H1 (cell line): ENCODE results near the gene BCAS3. TPM values are rescaled to one million over a fixed set of nuclear protein-coding genes. Genes with fewer than 3 reads are reported as not detected.

ENCODE experiments used
- CTCF ChIA-PET: fragments of 300-600 bp; sonication (Branson Sonifier 250); formaldehyde crosslinking; loops from one replicate; lab custom pipeline; 2021; ENCODE audit not compliant: partially characterized antibody; lab: Charles Lee
- POLR2A ChIA-PET: fragments of 300-600 bp; sonication (Branson Sonifier 250); formaldehyde crosslinking; loops from one replicate; lab custom pipeline; 2021; ENCODE audit warnings: inconsistent platforms; ENCODE audit not compliant: partially characterized antibody; lab: Charles Lee
- DNase-seq, 2 experiments: peaks; one replicate each; pipeline versions ENCODE4 v3.0.0 to v3.0.0-alpha.2; 2010 to 2022; ENCODE audit warnings: low spot score in 2 of 2, low read depth in 1 of 2, mixed read lengths in 1 of 2
- FAIRE-seq: peaks from 2 replicates; lab custom pipeline; 2011; peaks lifted over from hg19 to GRCh38; lab: Jason Lieb, UNC
- H2AFZ ChIP-seq: 2 replicates; pipeline ENCODE4 v1.8.1; 2012; ENCODE audit warnings: low read length, inconsistent platforms
- H2AK5ac ChIP-seq: 2 replicates; pipeline ENCODE4 v1.6.1; 2013; ENCODE audit warnings: low read depth, low read length
- H2BK120ac ChIP-seq: replicated peaks from 2 replicates; pipeline ENCODE3; 2013; ENCODE audit warnings: low read depth, low read length, inconsistent platforms
- H2BK12ac ChIP-seq: 2 replicates; pipeline ENCODE4 v1.6.1; 2013; ENCODE audit warnings: low read depth, low read length
- H2BK15ac ChIP-seq: 2 replicates; pipeline ENCODE4 v1.6.1; 2013; ENCODE audit warnings: low read length
- H2BK20ac ChIP-seq: 2 replicates; pipeline ENCODE4 v1.6.1; 2013; ENCODE audit warnings: low read length
- H2BK5ac ChIP-seq: 2 replicates; pipeline ENCODE4 v1.6.1; 2013; ENCODE audit warnings: low read depth, low read length
- H3K14ac ChIP-seq: 2 replicates; pipeline ENCODE4 v1.6.1; 2013; ENCODE audit warnings: inconsistent platforms; ENCODE audit not compliant: insufficient read length
- H3K18ac ChIP-seq: 2 replicates; pipeline ENCODE4 v1.6.1; 2013; ENCODE audit warnings: low read length; ENCODE audit errors: extremely low read depth
- H3K23ac ChIP-seq: 2 replicates; pipeline ENCODE4 v1.6.1; 2013; ENCODE audit warnings: inconsistent platforms; ENCODE audit not compliant: insufficient read length
- H3K23me2 ChIP-seq: 2 replicates; pipeline ENCODE4 v1.6.1; 2013; ENCODE audit warnings: low read depth, low read length
- H3K27ac ChIP-seq: 2 replicates; pipeline ENCODE4 v1.6.1; 2011; ENCODE audit warnings: low read depth, low read length, inconsistent platforms
- H3K27me3 ChIP-seq, 4 experiments: replicated peaks in 1 of 4; 1 replicate in 1 of 4; 2 replicates in 3 of 4; pipeline versions ENCODE4 v1.6.1 to v1.8.1; 2011 to 2013; ENCODE audit warnings: low read length in 3 of 4, mild to moderate bottlenecking in 3 of 4, inconsistent platforms in 2 of 4, mixed read lengths in 2 of 4, moderate library complexity in 1 of 4; ENCODE audit not compliant: control insufficient read depth in 3 of 4, insufficient read depth in 3 of 4; ENCODE audit errors: extremely low read depth in 1 of 4
- H3K36me3 ChIP-seq, 4 experiments: 2 replicates each; pipeline versions ENCODE4 v1.6.1 to v1.8.1; 2011 to 2013; ENCODE audit warnings: mild to moderate bottlenecking in 4 of 4, low read length in 3 of 4, moderate library complexity in 2 of 4, control low read depth in 1 of 4, inconsistent platforms in 1 of 4; ENCODE audit not compliant: insufficient read depth in 4 of 4, control insufficient read depth in 2 of 4
- H3K4ac ChIP-seq: replicated peaks from 2 replicates; pipeline ENCODE3; 2013; ENCODE audit warnings: low read length, low read depth, mixed read lengths, inconsistent platforms; ENCODE audit not compliant: insufficient read length
- H3K4me1 ChIP-seq, 4 experiments: replicated peaks in 1 of 4; 1 replicate in 1 of 4; 2 replicates in 3 of 4; pipeline versions ENCODE4 v1.6.1 to v1.8.1; 2011 to 2013; ENCODE audit warnings: low read length in 3 of 4, inconsistent platforms in 2 of 4, mixed read lengths in 1 of 4; ENCODE audit not compliant: insufficient read depth in 4 of 4, control insufficient read depth in 3 of 4
- H3K4me2 ChIP-seq, 2 experiments: 2 replicates each; pipeline versions ENCODE4 v1.6.1 to v1.8.1; 2011 to 2013; ENCODE audit warnings: low read depth in 2 of 2, low read length in 2 of 2, control low read depth in 1 of 2, inconsistent platforms in 1 of 2, mild to moderate bottlenecking in 1 of 2; ENCODE audit not compliant: insufficient read depth in 1 of 2
- H3K4me3 ChIP-seq, 4 experiments: fragments of 200-600, 300-600 bp in 1 of 4; sonication (generic), shearing (Covaris generic), sonication (Bioruptor Twin) in 1 of 4; 2 replicates each; pipeline versions ENCODE4 v1.5.1 to v1.8.1; 2011 to 2016; ENCODE audit warnings: low read length in 4 of 4, low read depth in 3 of 4, control low read depth in 2 of 4, inconsistent platforms in 2 of 4, mild to moderate bottlenecking in 2 of 4, mixed read lengths in 1 of 4, moderate library complexity in 1 of 4; ENCODE audit not compliant: insufficient read depth in 2 of 4; ENCODE audit errors: extremely low read depth in 1 of 4
- H3K56ac ChIP-seq: replicated peaks from 2 replicates; pipeline ENCODE3; 2013; ENCODE audit warnings: low read depth, mild to moderate bottlenecking, mixed read lengths, low read length, inconsistent platforms; ENCODE audit not compliant: insufficient read length
- H3K79me1 ChIP-seq: 2 replicates; pipeline ENCODE4 v1.6.1; 2013; ENCODE audit warnings: low read depth, low read length, control low read depth
- H3K79me2 ChIP-seq, 2 experiments: 2 replicates each; pipeline versions ENCODE4 v1.6.1 to v1.8.1; 2012 to 2013; ENCODE audit warnings: low read length in 2 of 2, mild to moderate bottlenecking in 2 of 2, inconsistent platforms in 1 of 2; ENCODE audit not compliant: insufficient read depth in 2 of 2, control insufficient read depth in 1 of 2
- H3K9ac ChIP-seq, 4 experiments: replicated peaks in 1 of 4; 1 replicate in 1 of 4; 2 replicates in 3 of 4; pipeline versions ENCODE4 v1.6.1 to v1.8.1; 2011 to 2013; ENCODE audit warnings: low read depth in 3 of 4, low read length in 3 of 4, control low read depth in 2 of 4, mild to moderate bottlenecking in 2 of 4, moderate library complexity in 2 of 4, inconsistent platforms in 1 of 4; ENCODE audit errors: extremely low read depth in 1 of 4
- H3K9me3 ChIP-seq, 2 experiments: 2 replicates each; pipeline versions ENCODE4 v1.6.1 to v1.8.1; 2012 to 2013; ENCODE audit warnings: mild to moderate bottlenecking in 2 of 2, moderate library complexity in 2 of 2, control low read depth in 1 of 2, inconsistent platforms in 1 of 2, low read depth in 1 of 2, low read length in 1 of 2, mixed read lengths in 1 of 2; ENCODE audit not compliant: insufficient read depth in 2 of 2
- H4K20me1 ChIP-seq, 2 experiments: replicated peaks in 1 of 2; 2 replicates each; pipeline versions ENCODE3 to v1.8.1; 2011 to 2013; ENCODE audit warnings: inconsistent platforms in 2 of 2, low read length in 2 of 2, mild to moderate bottlenecking in 1 of 2; ENCODE audit not compliant: insufficient read depth in 2 of 2, control insufficient read depth in 1 of 2
- H4K5ac ChIP-seq: 2 replicates; pipeline ENCODE4 v1.6.1; 2013; ENCODE audit warnings: low read length, low read depth, mixed read lengths, inconsistent platforms; ENCODE audit not compliant: insufficient read length
- H4K8ac ChIP-seq: 2 replicates; pipeline ENCODE4 v1.8.0; 2013; ENCODE audit warnings: mild to moderate bottlenecking, moderate library complexity, low read length, inconsistent platforms; ENCODE audit not compliant: insufficient read depth; ENCODE audit errors: extremely low read depth
- H4K91ac ChIP-seq: replicated peaks from 2 replicates; pipeline ENCODE3; 2013; ENCODE audit warnings: low read length, mixed read lengths, inconsistent platforms; ENCODE audit not compliant: insufficient read length
- BACH1 ChIP-seq: IDR thresholded peaks from 2 replicates; pipeline ENCODE4 v1.6.1; 2012; ENCODE audit warnings: low read length, improper control_type of control experiment
- CBX8 ChIP-seq: fragments of 300-800, 300-1000 bp; sonication (generic); IDR thresholded peaks from 2 replicates; pipeline ENCODE4 v1.7.1; 2016; ENCODE audit warnings: low read depth, low read length, borderline replicate concordance
- CHD1 ChIP-seq: IDR thresholded peaks from 2 replicates; pipeline ENCODE4 v1.6.1; 2012; ENCODE audit warnings: low read depth, low read length, improper control_type of control experiment
- GTF2F1 ChIP-seq: IDR thresholded peaks from 2 replicates; pipeline ENCODE4 v1.6.1; 2012; ENCODE audit warnings: low read depth, low read length, improper control_type of control experiment, borderline replicate concordance
- PHF8 ChIP-seq: fragments of 200-600 bp; sonication (generic); conservative IDR thresholded peaks from 2 replicates; pipeline ENCODE4 v1.7.1; 2012; ENCODE audit warnings: low read depth, mild to moderate bottlenecking, inconsistent platforms, low read length, moderate library complexity
- POLR2AphosphoS5 ChIP-seq: IDR thresholded peaks from 2 replicates; pipeline ENCODE4 v1.6.1; 2011; ENCODE audit warnings: low read depth, low read length
- POU5F1 ChIP-seq: IDR thresholded peaks from 2 replicates; pipeline ENCODE4 v1.6.1; 2011; ENCODE audit warnings: low read depth, mild to moderate bottlenecking, low read length, moderate library complexity
- RAD21 ChIP-seq, 2 experiments: IDR thresholded peaks in 1 of 2; conservative IDR thresholded peaks in 1 of 2; 2 replicates each; pipeline ENCODE4 v1.6.1; 2011; ENCODE audit warnings: low read depth in 2 of 2, low read length in 2 of 2, improper control_type of control experiment in 1 of 2, inconsistent platforms in 1 of 2, mild to moderate bottlenecking in 1 of 2, moderate library complexity in 1 of 2
- RFX5 ChIP-seq: IDR thresholded peaks from 2 replicates; pipeline ENCODE4 v1.6.1; 2011; ENCODE audit warnings: low read depth, low read length, improper control_type of control experiment, borderline replicate concordance
- RNF2 ChIP-seq: fragments of 200-900, 300-1000 bp; sonication (generic); IDR thresholded peaks from 2 replicates; pipeline ENCODE4 v1.7.1; 2016; ENCODE audit warnings: borderline replicate concordance, low read depth, mild to moderate bottlenecking, antibody characterized with exemption, low read length; ENCODE audit not compliant: poor library complexity, severe bottlenecking; ENCODE audit errors: missing control alignments
- TBP ChIP-seq: IDR thresholded peaks from 2 replicates; pipeline ENCODE4 v1.6.1; 2011; ENCODE audit warnings: low read depth, low read length, improper control_type of control experiment
- USF2 ChIP-seq: IDR thresholded peaks from 2 replicates; pipeline ENCODE4 v1.6.1; 2011; ENCODE audit warnings: low read length, improper control_type of control experiment
- WGBS, 2 experiments: shearing (Covaris generic) in 1 of 2; methylation state at CpG; one replicate each; pipeline versions ENCODE4 v1.1.6 to v1.1.7; 2013 to 2015; ENCODE audit warnings: low lambda C conversion rate in 2 of 2, mixed read lengths in 2 of 2, inconsistent platforms in 1 of 2, low coverage in 1 of 2, missing lambda C conversion rate in 1 of 2; ENCODE audit not compliant: insufficient replicate concordance in 2 of 2, insufficient coverage in 1 of 2, insufficient read length in 1 of 2; ENCODE audit errors: extremely low coverage in 1 of 2, missing lambda C conversion rate in 1 of 2; 5-methylcytosine and 5-hydroxymethylcytosine counted together
- polyA plus RNA-seq, 7 experiments: library from polyadenylated mRNA; depleted of rRNA in 3 of 7; stranded (reverse) in 5 of 7; unstranded in 2 of 7; fragments of >200 nt in 5 of 7; fragments of 200-250 nt in 2 of 7; gene quantifications; 1 replicate in 5 of 7; 2 replicates in 1 of 7; 4 replicates in 1 of 7; pipeline versions ENCODE4 v1.2.1 to v1.2.3, GENCODE V29; 2011 to 2013; ENCODE audit warnings: missing spikeins in 2 of 7, mixed read lengths in 2 of 7
- total RNA-seq: library from RNA; stranded (reverse); fragmentation: NEBNext Ultra II Directional; extraction: Animal tissue kit (Norgen Biotek cat#: 25700); gene quantifications from 2 replicates; pipeline ENCODE4 v1.2.1, GENCODE V29; 2021

The BCAS3 gene
- total and polyA plus RNA-seq, 2 of the 8 experiments (the other 6 are each of a cell fraction or from before 2014, with no cell fraction given): 9.9 to 13.3 TPM

DNA sequence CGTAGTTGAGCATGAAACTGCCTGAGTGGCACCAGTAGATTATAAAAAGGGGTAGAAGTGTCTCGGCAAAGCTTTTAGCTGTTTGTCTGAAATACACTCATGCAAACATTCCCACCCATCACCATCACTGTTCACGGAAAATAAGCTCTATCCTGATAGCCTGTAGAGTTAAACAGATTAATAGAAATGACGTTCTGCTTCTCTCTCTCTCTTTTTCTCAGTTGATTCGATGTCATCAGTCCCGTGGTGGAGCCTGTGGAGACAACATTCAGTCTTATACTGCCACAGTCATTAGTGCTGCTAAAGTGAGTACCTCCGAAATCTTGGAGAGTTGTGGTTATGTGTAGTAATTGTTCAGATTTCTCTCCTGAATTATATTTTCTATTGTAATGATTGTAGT is 224.7 kb downstream of the BCAS3 start:
- Histone ChIP-seq H4K8ac (no peak overlapping the region), H3K36me3 (no peaks in the 10 kb centered on the region), H3K4me2 (no peak overlapping the region), H3K56ac (no peak overlapping the region), H3K4ac (no peak overlapping the region), H3K79me1 (peaks cover 2% of the 10 kb centered on the region; the same call in 1 of the 2 replicates), H3K23ac (no peak overlapping the region), H3K27me3 (no peaks in the 10 kb centered on the region), H4K5ac (no peak overlapping the region), H3K18ac (no peak overlapping the region), H3K27ac (no peak overlapping the region), H4K91ac (no peak overlapping the region), H2AFZ (no peak overlapping the region), H3K4me1 (peaks cover 0 to 2% (median 0%) of the 10 kb centered on the region in 4 experiments; a peak in 1 of 7 replicates), H2BK5ac (no peak overlapping the region), H3K79me2 (no peaks in the 10 kb centered on the region), H3K9me3 (no peaks in the 10 kb centered on the region), H4K20me1 (no peaks in the 10 kb centered on the region), H3K4me3 (no peak overlapping the region), H2AK5ac (no peak overlapping the region), H2BK120ac (no peak overlapping the region), H3K9ac (no peak overlapping the region), H2BK15ac (no peak overlapping the region), H2BK12ac (no peak overlapping the region), H3K14ac (no peak overlapping the region), H2BK20ac (no peak overlapping the region), H3K23me2 (no peaks in the 10 kb centered on the region)
- ChIA-PET CTCF (no interaction called here), POLR2A (no interaction called here)
- FAIRE-seq (no peak), DNase-seq (no peak)
- TF ChIP-seq POLR2AphosphoS5: no peak
- TF ChIP-seq CHD1: no peak
- no peak for TF ChIP-seq PHF8
- TF ChIP-seq BACH1: no peak
- no peak for TF ChIP-seq TBP
- no peak for TF ChIP-seq CBX8
- TF ChIP-seq RNF2: no peak
- no peak for TF ChIP-seq RFX5
- TF ChIP-seq GTF2F1: no peak
- TF ChIP-seq RAD21 (IDR thresholded peaks at IDR 0.05 in 1 of 2, conservative IDR thresholded peaks at IDR 0.05 in 1 of 2; ENCODE audit: low read depth in 2 of 2, low read length in 2 of 2): no peak
- no peak for TF ChIP-seq POU5F1
- no peak for TF ChIP-seq USF2
- WGBS, 2 experiments: 89% methylated on average over 7 of the region's 7 CpGs; no CpG with 5 or more reads in 1 of the 2 experiments
